GM12801 (cell line): ENCODE data around the gene DCAF8.

Source experiments
- TF ChIP-seq, protein P1 (sequence below): IDR thresholded peaks from one replicate; pipeline ENCODE4 v1.5.1; 2011; ENCODE audit warnings: control low read depth; ENCODE audit not compliant: insufficient read length; ENCODE audit errors: extremely low read depth

Gene DCAF8

DNA sequence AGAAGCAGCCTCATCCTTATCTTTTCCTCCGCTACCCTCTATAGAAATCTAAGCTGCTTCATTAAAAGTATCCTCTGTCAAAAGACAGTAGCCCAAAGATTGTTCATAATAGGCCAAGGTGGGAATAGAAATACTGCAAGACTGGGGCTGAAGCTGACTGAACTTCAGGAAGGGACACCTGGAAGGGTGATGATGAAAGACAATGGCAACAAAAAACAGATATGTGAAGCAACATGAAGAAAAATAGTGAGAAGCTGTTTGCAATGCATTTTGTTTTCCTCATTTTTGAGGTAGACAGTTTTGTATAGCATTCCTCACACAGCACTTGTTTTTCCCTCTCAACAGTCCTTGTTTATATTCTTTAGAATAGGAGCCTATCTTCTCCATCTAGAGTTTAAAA, 16.9 kb downstream of the DCAF8 start:
- TF ChIP-seq, protein P1, sequence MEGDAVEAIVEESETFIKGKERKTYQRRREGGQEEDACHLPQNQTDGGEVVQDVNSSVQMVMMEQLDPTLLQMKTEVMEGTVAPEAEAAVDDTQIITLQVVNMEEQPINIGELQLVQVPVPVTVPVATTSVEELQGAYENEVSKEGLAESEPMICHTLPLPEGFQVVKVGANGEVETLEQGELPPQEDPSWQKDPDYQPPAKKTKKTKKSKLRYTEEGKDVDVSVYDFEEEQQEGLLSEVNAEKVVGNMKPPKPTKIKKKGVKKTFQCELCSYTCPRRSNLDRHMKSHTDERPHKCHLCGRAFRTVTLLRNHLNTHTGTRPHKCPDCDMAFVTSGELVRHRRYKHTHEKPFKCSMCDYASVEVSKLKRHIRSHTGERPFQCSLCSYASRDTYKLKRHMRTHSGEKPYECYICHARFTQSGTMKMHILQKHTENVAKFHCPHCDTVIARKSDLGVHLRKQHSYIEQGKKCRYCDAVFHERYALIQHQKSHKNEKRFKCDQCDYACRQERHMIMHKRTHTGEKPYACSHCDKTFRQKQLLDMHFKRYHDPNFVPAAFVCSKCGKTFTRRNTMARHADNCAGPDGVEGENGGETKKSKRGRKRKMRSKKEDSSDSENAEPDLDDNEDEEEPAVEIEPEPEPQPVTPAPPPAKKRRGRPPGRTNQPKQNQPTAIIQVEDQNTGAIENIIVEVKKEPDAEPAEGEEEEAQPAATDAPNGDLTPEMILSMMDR, result no peak

- TF ChIP-seq, protein P1, result no peak
Observed at GRCh38 chr1:160244209-160244608, 18.1 kb downstream of the DCAF8 start.

- TF ChIP-seq, protein P1, result no peak
Observed at GRCh38 chr1:160243767-160244166, 18.6 kb downstream of the DCAF8 start.

DNA sequence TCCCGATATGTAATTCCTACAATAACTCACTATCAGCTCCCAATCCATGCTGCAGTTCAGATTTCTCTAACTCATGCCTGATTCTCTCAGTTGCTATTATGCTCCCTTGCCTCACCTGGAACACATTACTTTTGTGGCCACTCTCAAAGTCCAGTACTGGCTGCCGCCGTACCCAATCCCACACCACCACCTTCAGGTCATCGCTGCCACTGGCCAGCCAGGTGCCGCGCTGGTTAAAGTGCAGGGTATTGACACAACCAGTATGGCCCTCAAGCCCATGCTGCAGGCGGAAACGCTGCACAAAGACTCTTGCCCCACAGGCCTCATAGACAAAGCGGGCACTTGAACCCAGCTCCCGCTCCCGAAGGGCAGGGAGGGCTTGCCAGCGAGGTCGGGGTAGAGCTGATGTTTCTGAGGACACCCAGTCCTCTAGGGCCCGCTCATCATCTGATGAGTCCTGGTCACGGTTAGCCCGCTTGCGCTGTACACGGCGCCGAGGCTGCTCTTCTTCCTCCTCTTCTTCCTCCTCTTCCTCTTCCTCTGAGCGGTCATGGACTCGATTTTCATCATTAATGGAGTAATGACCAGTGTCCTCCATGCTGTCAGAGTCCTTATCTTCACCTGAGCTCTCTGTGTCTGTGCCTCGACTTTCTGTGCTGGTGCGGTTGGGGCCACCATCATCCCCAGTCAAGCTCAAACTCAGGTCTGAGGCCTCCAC, 22.6 kb downstream of the DCAF8 start:
- TF ChIP-seq, protein P1, result no peak

GRCh38 chr1:160238408-160238807, 23.9 kb downstream of the DCAF8 start:
- TF ChIP-seq, protein P1, result no peak

- TF ChIP-seq, protein P1, result no peak
Observed at GRCh38 chr1:160237558-160237957, 24.8 kb downstream of the DCAF8 start.

DNA sequence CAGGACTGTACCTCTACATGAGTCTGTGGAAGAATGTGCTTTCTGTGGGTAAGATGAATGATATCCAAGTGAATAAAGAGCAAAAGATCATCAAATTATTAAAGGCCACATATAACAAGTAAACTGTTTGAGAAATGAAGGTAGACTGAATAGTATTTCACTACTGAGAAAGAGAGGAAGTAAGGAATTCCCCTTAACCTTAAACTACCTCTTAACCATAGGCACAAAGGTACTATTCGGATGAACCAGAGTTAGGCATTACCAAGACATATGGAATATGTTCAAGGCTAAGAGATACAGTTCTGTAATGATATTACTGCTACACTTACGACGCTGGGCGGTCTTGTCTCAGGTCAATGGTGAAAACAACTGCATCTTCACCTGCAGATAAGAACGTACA, 25.5 kb downstream of the DCAF8 start:
- TF ChIP-seq, protein P1, result no peak

- TF ChIP-seq, protein P1, result no peak
Observed at GRCh38 chr1:160232911-160233310, 29.4 kb downstream of the DCAF8 start.
